H9 (cell line): ENCODE data around the gene UBE3C. TPM values are rescaled to one million over a fixed set of nuclear protein-coding genes. Genes with fewer than 3 reads are reported as not detected.

Experiments
- DNase-seq: peaks from one replicate; pipeline ENCODE4 v3.0.0-alpha.2; 2017
- H2AFZ ChIP-seq: one replicate; pipeline ENCODE4 v1.6.1; 2013; ENCODE audit warnings: mild to moderate bottlenecking, low read length, control low read depth, moderate library complexity
- H2AK5ac ChIP-seq: 2 replicates; pipeline ENCODE4 v1.6.1; 2013; ENCODE audit warnings: low read length, control low read depth, mixed read lengths; ENCODE audit not compliant: insufficient read length
- H2BK120ac ChIP-seq: one replicate; pipeline ENCODE4 v1.6.1; 2013; ENCODE audit warnings: low read depth, mild to moderate bottlenecking, low read length, control low read depth, inconsistent platforms; ENCODE audit not compliant: poor library complexity, severe bottlenecking
- H2BK12ac ChIP-seq: 2 replicates; pipeline ENCODE4 v1.6.1; 2013; ENCODE audit warnings: low read length, control low read depth, mixed read lengths, low read depth; ENCODE audit not compliant: insufficient read length
- H2BK15ac ChIP-seq: 2 replicates; pipeline ENCODE4 v1.6.1; 2013; ENCODE audit warnings: low read depth, low read length, control low read depth
- H2BK20ac ChIP-seq: one replicate; pipeline ENCODE4 v1.6.1; 2013; ENCODE audit warnings: low read depth, mild to moderate bottlenecking, low read length, control low read depth, inconsistent platforms; ENCODE audit not compliant: poor library complexity, severe bottlenecking
- H2BK5ac ChIP-seq: 2 replicates; pipeline ENCODE4 v1.6.1; 2013; ENCODE audit warnings: low read length, control low read depth, mixed read lengths; ENCODE audit not compliant: insufficient read length
- H3K14ac ChIP-seq: 2 replicates; pipeline ENCODE4 v1.6.1; 2013; ENCODE audit warnings: low read length, control low read depth; ENCODE audit not compliant: insufficient read depth
- H3K18ac ChIP-seq: 2 replicates; pipeline ENCODE4 v1.6.1; 2013; ENCODE audit warnings: low read depth, mild to moderate bottlenecking, mixed read lengths, low read length, control low read depth; ENCODE audit not compliant: insufficient read length
- H3K23ac ChIP-seq: 2 replicates; pipeline ENCODE4 v1.6.1; 2013; ENCODE audit warnings: low read length, control low read depth, mixed read lengths, low read depth; ENCODE audit not compliant: insufficient read length
- H3K23me2 ChIP-seq: 2 replicates; pipeline ENCODE4 v1.6.1; 2013; ENCODE audit warnings: low read depth, mild to moderate bottlenecking, mixed read lengths, low read length, control low read depth; ENCODE audit not compliant: insufficient read length, poor library complexity, severe bottlenecking
- H3K27ac ChIP-seq: 2 replicates; pipeline ENCODE4 v1.5.1; 2013; ENCODE audit warnings: low read length, control low read depth, mixed read lengths, low read depth; ENCODE audit not compliant: insufficient read length
- H3K27me3 ChIP-seq: 2 replicates; pipeline ENCODE4 v1.6.1; 2013; ENCODE audit warnings: low read length, control low read depth, inconsistent platforms; ENCODE audit not compliant: insufficient read depth
- H3K4ac ChIP-seq: 2 replicates; pipeline ENCODE4 v1.6.1; 2013; ENCODE audit warnings: low read depth, mild to moderate bottlenecking, control low read depth, inconsistent platforms, low read length, moderate library complexity
- H3K4me1 ChIP-seq: 2 replicates; pipeline ENCODE4 v1.6.1; 2013; ENCODE audit warnings: low read length, control low read depth, inconsistent platforms; ENCODE audit not compliant: insufficient read depth
- H3K4me2 ChIP-seq: 2 replicates; pipeline ENCODE4 v1.6.1; 2013; ENCODE audit warnings: low read length, control low read depth, mixed read lengths; ENCODE audit not compliant: insufficient read length, insufficient read depth
- H3K56ac ChIP-seq: 2 replicates; pipeline ENCODE4 v1.6.1; 2013; ENCODE audit warnings: low read depth, mild to moderate bottlenecking, mixed read lengths, low read length, control low read depth; ENCODE audit not compliant: insufficient read length
- H3K79me1 ChIP-seq: 2 replicates; pipeline ENCODE4 v1.6.1; 2013; ENCODE audit warnings: low read depth, mild to moderate bottlenecking, moderate library complexity, low read length, control low read depth, inconsistent platforms; ENCODE audit not compliant: insufficient read depth, poor library complexity, severe bottlenecking
- H3K79me2 ChIP-seq: 2 replicates; pipeline ENCODE4 v1.6.1; 2013; ENCODE audit warnings: low read length, control low read depth, inconsistent platforms; ENCODE audit not compliant: insufficient read depth
- H3K9ac ChIP-seq: 2 replicates; pipeline ENCODE4 v1.6.1; 2013; ENCODE audit warnings: low read length, control low read depth, mixed read lengths; ENCODE audit not compliant: insufficient read length; ENCODE audit errors: extremely low read depth
- H3K9me3 ChIP-seq: one replicate; pipeline ENCODE4 v1.6.1; 2013; ENCODE audit warnings: low read depth, low read length, inconsistent platforms; ENCODE audit not compliant: control insufficient read depth
- H3T11ph ChIP-seq: one replicate; pipeline ENCODE4 v1.6.1; 2013; ENCODE audit warnings: mild to moderate bottlenecking, low read length, control low read depth, inconsistent platforms
- H4K20me1 ChIP-seq: one replicate; pipeline ENCODE4 v1.6.1; 2013; ENCODE audit not compliant: control insufficient read depth, insufficient read length, insufficient read depth
- H4K5ac ChIP-seq: 2 replicates; pipeline ENCODE4 v1.6.1; 2013; ENCODE audit warnings: low read depth, mild to moderate bottlenecking, mixed read lengths, low read length, control low read depth; ENCODE audit not compliant: insufficient read length
- H4K8ac ChIP-seq: replicated peaks from 2 replicates; pipeline ENCODE4 v1.6.1; 2013; ENCODE audit warnings: low read length, control low read depth, mixed read lengths, low read depth; ENCODE audit not compliant: insufficient read length
- H4K91ac ChIP-seq: 2 replicates; pipeline ENCODE4 v1.6.1; 2013; ENCODE audit warnings: low read depth, mild to moderate bottlenecking, moderate library complexity, mixed read lengths, low read length, control low read depth; ENCODE audit not compliant: insufficient read length
- H3K27ac Mint-ChIP-seq, 3 experiments: 2 replicates in 2 of 3; 3 replicates in 1 of 3; pipeline ENCODE4 v1.8.0; 2020 to 2021; ENCODE audit warnings: mixed read lengths in 3 of 3, mild to moderate bottlenecking in 1 of 3, moderate library complexity in 1 of 3
- H3K27me3 Mint-ChIP-seq: 2 replicates; pipeline ENCODE4 v1.8.0; 2021; ENCODE audit warnings: low read depth, mild to moderate bottlenecking, moderate library complexity, mixed read lengths
- H3K36me3 Mint-ChIP-seq, 3 experiments: 2 replicates in 2 of 3; 3 replicates in 1 of 3; pipeline ENCODE4 v1.8.0; 2020 to 2021; ENCODE audit warnings: low read depth in 3 of 3, mixed read lengths in 3 of 3; ENCODE audit not compliant: insufficient read depth in 1 of 3
- H3K4me1 Mint-ChIP-seq, 2 experiments: 2 replicates each; pipeline ENCODE4 v1.8.0; 2020; ENCODE audit warnings: mixed read lengths in 2 of 2
- H3K4me3 Mint-ChIP-seq, 2 experiments: 2 replicates in 1 of 2; 3 replicates in 1 of 2; pipeline ENCODE4 v1.8.0; 2020 to 2021; ENCODE audit warnings: mild to moderate bottlenecking in 2 of 2, mixed read lengths in 2 of 2, moderate library complexity in 1 of 2
- H3K9me3 Mint-ChIP-seq, 2 experiments: 2 replicates in 1 of 2; 3 replicates in 1 of 2; pipeline ENCODE4 v1.8.0; 2020; ENCODE audit warnings: mild to moderate bottlenecking in 2 of 2, mixed read lengths in 2 of 2, moderate library complexity in 1 of 2
- CTCF ChIP-seq: fragments of 200-600 bp; sonication (generic); conservative IDR thresholded peaks from 3 replicates; pipeline ENCODE4 v1.8.0; 2021; ENCODE audit warnings: antibody characterized with exemption, mild to moderate bottlenecking
- WGBS: extraction: QIAGEN DNeasy Blood & Tissue Kit; methylation state at CpG from one replicate; pipeline ENCODE4 v1.1.7; 2013; ENCODE audit warnings: missing lambda C conversion rate, low lambda C conversion rate, mixed read lengths; ENCODE audit not compliant: insufficient read length; ENCODE audit errors: extremely low coverage; 5-methylcytosine and 5-hydroxymethylcytosine counted together
- total RNA-seq: library from RNA; stranded (reverse); gene quantifications from 2 replicates; pipeline ENCODE4 v1.2.1, GENCODE V29; 2021

UBE3C gene
- total RNA-seq, 1 experiment from 2014 or later = 63.3 TPM

- H2AK5ac ChIP-seq = no peak overlapping the region
- no peak overlapping the region for H3K4ac ChIP-seq
- no peaks in the 10 kb centered on the region for H3K4me1 ChIP-seq
- H3K4me1 Mint-ChIP-seq = peaks cover 0 to 5% of the 10 kb centered on the region in 2 experiments; a peak in 1 of 4 replicates
- H3K9me3 ChIP-seq = no peaks in the 10 kb centered on the region
- H3K36me3 Mint-ChIP-seq = peaks cover 26 to 55% (median 37%) of the 10 kb centered on the region in 3 experiments; a peak in 6 of 7 replicates
- no CpG with 5 or more reads among the region's 8 CpGs for WGBS
- H2BK20ac ChIP-seq = no peak overlapping the region
- H3K4me3 Mint-ChIP-seq = no peak overlapping the region
- H3K4me2 ChIP-seq = no peak overlapping the region
- no peak overlapping the region for H2BK12ac ChIP-seq
- H2AFZ ChIP-seq = no peak overlapping the region
- no peaks in the 10 kb centered on the region for H3K79me1 ChIP-seq
- H3K56ac ChIP-seq = no peak overlapping the region
- no peaks in the 10 kb centered on the region for H3K27me3 Mint-ChIP-seq
- no peak overlapping the region for H2BK5ac ChIP-seq
- TF ChIP-seq CTCF = peak; percentile 67
- H3K9me3 Mint-ChIP-seq = no peaks in the 10 kb centered on the region
- H3K79me2 ChIP-seq = no peaks in the 10 kb centered on the region
- no peak overlapping the region for H4K91ac ChIP-seq
- H3K23me2 ChIP-seq = no peaks in the 10 kb centered on the region
- H4K5ac ChIP-seq = no peak overlapping the region
- no peak overlapping the region for H3K18ac ChIP-seq
- H2BK120ac ChIP-seq = no peak overlapping the region
- no peak overlapping the region for H2BK15ac ChIP-seq
- no peak overlapping the region for H3K14ac ChIP-seq
- H3T11ph ChIP-seq = no peak overlapping the region
- no peak overlapping the region for H3K27ac Mint-ChIP-seq
- H3K9ac ChIP-seq = no peak overlapping the region
- 0 out of 2 replicates have a peak, but pooled peaks cover 3% of the 10 kb centered on the region for H3K27me3 ChIP-seq
- DNase-seq = peak; percentile 59
- H4K8ac ChIP-seq = no peak overlapping the region
- no peak overlapping the region for H3K27ac ChIP-seq
- H3K23ac ChIP-seq = no peak overlapping the region
- no peaks in the 10 kb centered on the region for H4K20me1 ChIP-seq
Measured at GRCh38 chr7:157238087-157238486, 99.4 kb downstream of the UBE3C start.
